Fibroblast of lung (primary cell): Measurements from ENCODE around the gene BASP1.

Source experiments
- CTCF ChIP-seq, 2 donors: IDR thresholded peaks in 1 of 2; conservative IDR thresholded peaks in 1 of 2; 1 replicate in 1 of 2; 2 replicates in 1 of 2; pipeline ENCODE4 v1.5.1; 2011 to 2012; ENCODE audit warnings: low read length in 2 of 2, control low read depth in 1 of 2, inconsistent platforms in 1 of 2, low read depth in 1 of 2, mild to moderate bottlenecking in 1 of 2
- EZH2 ChIP-seq: IDR thresholded peaks from 2 replicates; pipeline ENCODE4 v1.5.1; 2012; ENCODE audit warnings: low read length, control low read depth, mild to moderate bottlenecking; ENCODE audit errors: missing control alignments

GRCh38 chr5:17316970-17317459, 99.6 kb downstream of the BASP1 start:
- no peak for TF ChIP-seq CTCF (conservative IDR thresholded peaks at IDR 0.05 in 1 of 2, IDR thresholded peaks at IDR 0.05 in 1 of 2; ENCODE audit: low read depth in 1 of 2, low read length in 2 of 2)
- no peak for TF ChIP-seq EZH2
